Measurements from ENCODE around the gene XXYLT1.

Gene XXYLT1

DNA sequence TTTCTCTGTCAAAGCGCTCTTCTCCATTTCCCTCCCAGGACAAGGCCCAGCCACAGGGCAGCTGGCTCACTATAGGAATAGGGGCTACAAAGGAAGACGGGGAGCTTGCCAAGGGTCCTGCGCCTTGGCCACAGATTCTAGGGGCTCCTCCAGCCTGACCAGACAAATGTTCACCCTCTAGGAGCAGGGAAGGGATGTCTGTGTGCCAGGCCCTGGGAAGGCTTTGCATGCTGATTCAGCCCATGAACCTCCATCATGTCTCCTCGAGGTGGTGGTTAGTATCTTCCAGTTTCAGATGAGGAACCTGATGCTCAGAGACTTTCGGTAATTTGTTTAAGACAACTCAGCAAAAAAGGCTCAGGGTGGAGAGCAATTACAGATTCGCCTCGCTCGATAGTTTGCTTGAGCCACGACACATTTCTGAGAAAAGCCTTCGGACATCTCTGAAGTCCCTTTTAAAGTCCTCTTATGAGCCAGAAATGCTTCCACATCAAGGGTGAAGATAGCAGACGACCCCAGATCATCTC lies 110.0 kb downstream of the XXYLT1 start:
- ChIA-PET POLR2A (no interaction called here), CTCF (no interaction called here)
- DNase-seq (ENCODE audit: extremely low spot score), result no peak
- TF ChIP-seq TARDBP (IDR thresholded peaks at IDR 0.05), result no peak
- TF ChIP-seq SP1 (IDR thresholded peaks at IDR 0.05), result no peak
- no peak for TF ChIP-seq CTBP1 (IDR thresholded peaks at IDR 0.05; ENCODE audit: borderline replicate concordance)
- no peak for TF ChIP-seq ARNT (IDR thresholded peaks at IDR 0.05)
- no peak for TF ChIP-seq FOXM1 (IDR thresholded peaks at IDR 0.05; ENCODE audit: borderline replicate concordance)
- TF ChIP-seq LEF1 (IDR thresholded peaks at IDR 0.05; ENCODE audit: borderline replicate concordance), result no peak
- TF ChIP-seq L3MBTL2 (conservative IDR thresholded peaks at IDR 0.05), result no peak
- no peak for TF ChIP-seq FOXK2 (IDR thresholded peaks at IDR 0.05)
- no peak for TF ChIP-seq FOXA1 (IDR thresholded peaks at IDR 0.05)
- no peak for TF ChIP-seq BHLHE40 (IDR thresholded peaks at IDR 0.05; ENCODE audit: borderline replicate concordance)
- no peak for TF ChIP-seq ELF4 (IDR thresholded peaks at IDR 0.05)
- no peak for TF ChIP-seq ZNF384 (IDR thresholded peaks at IDR 0.05)
- no peak for TF ChIP-seq SUZ12 (IDR thresholded peaks at IDR 0.05)

GRCh38 chr3:195160257-195160898 lies 110.6 kb downstream of the XXYLT1 start:
- TF ChIP-seq CTBP1 (IDR thresholded peaks at IDR 0.05; ENCODE audit: borderline replicate concordance), result no peak
- TF ChIP-seq FOXK2 (IDR thresholded peaks at IDR 0.05), result no peak
- TF ChIP-seq SP1 (IDR thresholded peaks at IDR 0.05), result no peak
- no peak for TF ChIP-seq TARDBP (IDR thresholded peaks at IDR 0.05)
- no peak for TF ChIP-seq LEF1 (IDR thresholded peaks at IDR 0.05; ENCODE audit: borderline replicate concordance)
- TF ChIP-seq BHLHE40 (IDR thresholded peaks at IDR 0.05; ENCODE audit: borderline replicate concordance), result no peak
- no peak for TF ChIP-seq HDGF (IDR thresholded peaks at IDR 0.05; ENCODE audit: borderline replicate concordance)
- TF ChIP-seq FOXM1 (IDR thresholded peaks at IDR 0.05; ENCODE audit: borderline replicate concordance), result no peak
- TF ChIP-seq NFRKB (IDR thresholded peaks at IDR 0.05), result no peak
- no peak for TF ChIP-seq ELF4 (IDR thresholded peaks at IDR 0.05)
- TF ChIP-seq ARNT (IDR thresholded peaks at IDR 0.05), result no peak
- no peak for TF ChIP-seq L3MBTL2 (conservative IDR thresholded peaks at IDR 0.05)
- POLR2A ChIA-PET, result no interaction called here
- CTCF ChIA-PET, result no interaction called here
- DNase-seq (ENCODE audit: extremely low spot score), result no peak

DNA sequence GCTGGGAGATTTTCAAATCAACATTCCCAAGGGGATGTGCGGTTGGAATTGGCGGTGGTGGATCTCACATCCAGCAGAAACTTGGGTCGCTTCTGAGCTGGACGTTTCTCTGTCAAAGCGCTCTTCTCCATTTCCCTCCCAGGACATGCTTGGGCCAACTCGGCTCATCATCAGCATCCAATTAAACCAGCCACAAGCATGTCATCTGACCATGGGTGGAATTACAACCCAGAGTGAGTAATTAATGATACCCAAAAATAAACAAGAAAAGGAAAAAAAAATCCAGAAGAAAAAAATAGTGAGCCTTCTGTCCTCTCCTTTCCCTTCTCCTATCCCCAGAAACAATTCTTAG lies 111.2 kb downstream of the XXYLT1 start:
- ChIA-PET CTCF (no interaction called here), POLR2A (no interaction called here)
- no peak for DNase-seq (ENCODE audit: extremely low spot score)
- TF ChIP-seq FOXA1 (IDR thresholded peaks at IDR 0.05) (no peak), PKNOX1 (IDR thresholded peaks at IDR 0.05) (no peak), SUZ12 (IDR thresholded peaks at IDR 0.05) (no peak)

DNA sequence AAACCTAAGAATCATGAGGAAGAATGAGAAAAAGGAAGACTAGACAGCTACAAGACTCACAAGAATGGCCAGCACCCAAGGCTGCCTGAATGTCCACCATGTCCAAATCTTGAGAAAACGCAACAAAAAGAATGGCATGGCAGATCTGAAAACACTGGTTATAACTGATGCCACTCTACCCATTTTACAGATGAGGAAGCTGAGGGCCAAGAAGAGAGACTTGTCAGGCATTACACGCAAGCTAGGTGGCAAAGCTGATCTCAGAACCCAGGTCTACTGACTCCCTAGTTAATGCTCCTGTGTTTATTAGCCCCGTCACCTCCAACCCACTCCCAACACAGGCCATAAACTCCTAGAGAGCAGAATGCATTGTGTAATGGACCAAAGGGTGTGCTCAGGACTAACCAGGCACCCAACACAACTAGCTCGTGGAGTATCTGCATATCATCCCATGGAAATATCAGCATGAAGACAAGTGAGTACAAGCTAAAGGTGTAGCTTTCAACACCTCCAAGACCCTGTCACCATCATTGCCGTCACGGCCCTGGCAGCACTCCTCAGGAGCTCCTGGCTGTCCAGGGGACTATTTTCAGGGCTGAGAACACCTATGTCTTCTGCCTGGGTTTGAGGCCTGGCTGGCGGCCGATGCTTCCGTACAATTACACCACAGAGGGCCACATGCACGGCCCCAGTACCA lies 111.7 kb downstream of the XXYLT1 start:
- TF ChIP-seq CTBP1 (IDR thresholded peaks at IDR 0.05; ENCODE audit: borderline replicate concordance) (no peak), ARNT (IDR thresholded peaks at IDR 0.05) (no peak), ELF4 (IDR thresholded peaks at IDR 0.05) (no peak), PKNOX1 (IDR thresholded peaks at IDR 0.05) (no peak), LEF1 (IDR thresholded peaks at IDR 0.05; ENCODE audit: borderline replicate concordance) (no peak), TARDBP (IDR thresholded peaks at IDR 0.05) (no peak), ZNF384 (IDR thresholded peaks at IDR 0.05) (no peak), SP1 (IDR thresholded peaks at IDR 0.05) (no peak)
- no peak for DNase-seq (ENCODE audit: extremely low spot score)
- POLR2A ChIA-PET, result no interaction called here
- CTCF ChIA-PET, result no interaction called here

DNA sequence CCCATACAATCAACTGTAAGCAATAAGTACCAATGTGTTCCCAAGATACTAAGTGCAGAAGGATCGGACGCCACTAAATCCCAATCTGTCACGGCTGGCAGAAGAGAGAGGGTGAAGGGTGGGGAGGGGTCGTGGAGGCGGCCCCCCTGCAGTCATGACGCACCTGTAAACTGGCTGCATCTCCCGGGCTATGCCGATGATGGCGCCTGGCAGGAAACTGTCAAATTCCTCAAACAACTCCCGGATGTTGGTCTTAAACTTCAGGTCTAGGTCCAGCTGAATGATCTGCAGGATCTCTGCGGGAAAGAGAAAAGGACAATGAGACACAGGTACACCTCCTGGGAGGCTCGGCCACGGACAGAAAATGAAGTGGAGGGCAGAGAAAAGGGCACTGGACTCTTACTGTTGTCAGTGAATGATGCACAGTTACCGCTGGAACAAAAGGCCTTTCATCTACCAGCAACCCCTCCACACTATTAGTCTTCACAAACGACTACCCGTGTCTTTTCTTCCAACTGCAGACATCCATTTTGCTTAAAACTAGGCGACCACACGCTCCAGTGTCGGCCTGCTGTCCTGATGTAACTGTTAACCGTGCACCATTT lies 114.6 kb downstream of the XXYLT1 start:
- TF ChIP-seq CTBP1 (IDR thresholded peaks at IDR 0.05; ENCODE audit: borderline replicate concordance), result no peak
- TF ChIP-seq ELF4 (IDR thresholded peaks at IDR 0.05), result no peak
- no peak for TF ChIP-seq PKNOX1 (IDR thresholded peaks at IDR 0.05)
- TF ChIP-seq HDGF (IDR thresholded peaks at IDR 0.05; ENCODE audit: borderline replicate concordance), result no peak
- TF ChIP-seq FOXK2 (IDR thresholded peaks at IDR 0.05), result no peak
- TF ChIP-seq TARDBP (IDR thresholded peaks at IDR 0.05), result no peak
- TF ChIP-seq NFRKB (IDR thresholded peaks at IDR 0.05), result no peak
- TF ChIP-seq LEF1 (IDR thresholded peaks at IDR 0.05; ENCODE audit: borderline replicate concordance), result no peak
- no peak for TF ChIP-seq BHLHE40 (IDR thresholded peaks at IDR 0.05; ENCODE audit: borderline replicate concordance)
- TF ChIP-seq SUZ12 (IDR thresholded peaks at IDR 0.05), result no peak
- no peak for TF ChIP-seq SP1 (IDR thresholded peaks at IDR 0.05)
- no peak for TF ChIP-seq L3MBTL2 (conservative IDR thresholded peaks at IDR 0.05)
- TF ChIP-seq ARNT (IDR thresholded peaks at IDR 0.05), result no peak
- ChIA-PET CTCF (no interaction called here), POLR2A (no interaction called here)
- DNase-seq (ENCODE audit: extremely low spot score), result no peak

- TF ChIP-seq FOXK2 (IDR thresholded peaks at IDR 0.05) (no peak), LEF1 (IDR thresholded peaks at IDR 0.05; ENCODE audit: borderline replicate concordance) (no peak), ELF4 (IDR thresholded peaks at IDR 0.05) (no peak)
- no peak for DNase-seq (ENCODE audit: extremely low spot score)
- POLR2A ChIA-PET, result no interaction called here
- CTCF ChIA-PET, result no interaction called here
Measured at GRCh38 chr3:195155570-195156241, 115.3 kb downstream of the XXYLT1 start.

Data from HEK293T (cell line).